H1 (cell line): ENCODE results near the gene C20orf96. TPM values are rescaled to one million over a fixed set of nuclear protein-coding genes. Genes with fewer than 3 reads are reported as not detected.

Experiments
- CTCF ChIA-PET: fragments of 300-600 bp; sonication (Branson Sonifier 250); formaldehyde crosslinking; loops from one replicate; lab custom pipeline; 2021; ENCODE audit not compliant: partially characterized antibody; lab: Charles Lee
- POLR2A ChIA-PET: fragments of 300-600 bp; sonication (Branson Sonifier 250); formaldehyde crosslinking; loops from one replicate; lab custom pipeline; 2021; ENCODE audit warnings: inconsistent platforms; ENCODE audit not compliant: partially characterized antibody; lab: Charles Lee
- DNase-seq, 2 experiments: peaks; one replicate each; pipeline versions ENCODE4 v3.0.0 to v3.0.0-alpha.2; 2010 to 2022; ENCODE audit warnings: low spot score in 2 of 2, low read depth in 1 of 2, mixed read lengths in 1 of 2
- FAIRE-seq: peaks from 2 replicates; lab custom pipeline; 2011; peaks lifted over from hg19 to GRCh38; lab: Jason Lieb, UNC
- H2AFZ ChIP-seq: 2 replicates; pipeline ENCODE4 v1.8.1; 2012; ENCODE audit warnings: low read length, inconsistent platforms
- H2AK5ac ChIP-seq: 2 replicates; pipeline ENCODE4 v1.6.1; 2013; ENCODE audit warnings: low read depth, low read length
- H2BK120ac ChIP-seq: replicated peaks from 2 replicates; pipeline ENCODE3; 2013; ENCODE audit warnings: low read depth, low read length, inconsistent platforms
- H2BK12ac ChIP-seq: 2 replicates; pipeline ENCODE4 v1.6.1; 2013; ENCODE audit warnings: low read depth, low read length
- H2BK15ac ChIP-seq: 2 replicates; pipeline ENCODE4 v1.6.1; 2013; ENCODE audit warnings: low read length
- H2BK20ac ChIP-seq: 2 replicates; pipeline ENCODE4 v1.6.1; 2013; ENCODE audit warnings: low read length
- H2BK5ac ChIP-seq: 2 replicates; pipeline ENCODE4 v1.6.1; 2013; ENCODE audit warnings: low read depth, low read length
- H3K14ac ChIP-seq: 2 replicates; pipeline ENCODE4 v1.6.1; 2013; ENCODE audit warnings: inconsistent platforms; ENCODE audit not compliant: insufficient read length
- H3K18ac ChIP-seq: 2 replicates; pipeline ENCODE4 v1.6.1; 2013; ENCODE audit warnings: low read length; ENCODE audit errors: extremely low read depth
- H3K23ac ChIP-seq: 2 replicates; pipeline ENCODE4 v1.6.1; 2013; ENCODE audit warnings: inconsistent platforms; ENCODE audit not compliant: insufficient read length
- H3K23me2 ChIP-seq: 2 replicates; pipeline ENCODE4 v1.6.1; 2013; ENCODE audit warnings: low read depth, low read length
- H3K27ac ChIP-seq: 2 replicates; pipeline ENCODE4 v1.6.1; 2011; ENCODE audit warnings: low read depth, low read length, inconsistent platforms
- H3K27me3 ChIP-seq, 4 experiments: replicated peaks in 1 of 4; 1 replicate in 1 of 4; 2 replicates in 3 of 4; pipeline versions ENCODE4 v1.6.1 to v1.8.1; 2011 to 2013; ENCODE audit warnings: low read length in 3 of 4, mild to moderate bottlenecking in 3 of 4, inconsistent platforms in 2 of 4, mixed read lengths in 2 of 4, moderate library complexity in 1 of 4; ENCODE audit not compliant: control insufficient read depth in 3 of 4, insufficient read depth in 3 of 4; ENCODE audit errors: extremely low read depth in 1 of 4
- H3K36me3 ChIP-seq, 4 experiments: 2 replicates each; pipeline versions ENCODE4 v1.6.1 to v1.8.1; 2011 to 2013; ENCODE audit warnings: mild to moderate bottlenecking in 4 of 4, low read length in 3 of 4, moderate library complexity in 2 of 4, control low read depth in 1 of 4, inconsistent platforms in 1 of 4; ENCODE audit not compliant: insufficient read depth in 4 of 4, control insufficient read depth in 2 of 4
- H3K4ac ChIP-seq: replicated peaks from 2 replicates; pipeline ENCODE3; 2013; ENCODE audit warnings: low read length, low read depth, mixed read lengths, inconsistent platforms; ENCODE audit not compliant: insufficient read length
- H3K4me1 ChIP-seq, 4 experiments: replicated peaks in 1 of 4; 1 replicate in 1 of 4; 2 replicates in 3 of 4; pipeline versions ENCODE4 v1.6.1 to v1.8.1; 2011 to 2013; ENCODE audit warnings: low read length in 3 of 4, inconsistent platforms in 2 of 4, mixed read lengths in 1 of 4; ENCODE audit not compliant: insufficient read depth in 4 of 4, control insufficient read depth in 3 of 4
- H3K4me2 ChIP-seq, 2 experiments: 2 replicates each; pipeline versions ENCODE4 v1.6.1 to v1.8.1; 2011 to 2013; ENCODE audit warnings: low read depth in 2 of 2, low read length in 2 of 2, control low read depth in 1 of 2, inconsistent platforms in 1 of 2, mild to moderate bottlenecking in 1 of 2; ENCODE audit not compliant: insufficient read depth in 1 of 2
- H3K4me3 ChIP-seq, 4 experiments: fragments of 200-600, 300-600 bp in 1 of 4; sonication (generic), shearing (Covaris generic), sonication (Bioruptor Twin) in 1 of 4; 2 replicates each; pipeline versions ENCODE4 v1.5.1 to v1.8.1; 2011 to 2016; ENCODE audit warnings: low read length in 4 of 4, low read depth in 3 of 4, control low read depth in 2 of 4, inconsistent platforms in 2 of 4, mild to moderate bottlenecking in 2 of 4, mixed read lengths in 1 of 4, moderate library complexity in 1 of 4; ENCODE audit not compliant: insufficient read depth in 2 of 4; ENCODE audit errors: extremely low read depth in 1 of 4
- H3K56ac ChIP-seq: replicated peaks from 2 replicates; pipeline ENCODE3; 2013; ENCODE audit warnings: low read depth, mild to moderate bottlenecking, mixed read lengths, low read length, inconsistent platforms; ENCODE audit not compliant: insufficient read length
- H3K79me1 ChIP-seq: 2 replicates; pipeline ENCODE4 v1.6.1; 2013; ENCODE audit warnings: low read depth, low read length, control low read depth
- H3K79me2 ChIP-seq, 2 experiments: 2 replicates each; pipeline versions ENCODE4 v1.6.1 to v1.8.1; 2012 to 2013; ENCODE audit warnings: low read length in 2 of 2, mild to moderate bottlenecking in 2 of 2, inconsistent platforms in 1 of 2; ENCODE audit not compliant: insufficient read depth in 2 of 2, control insufficient read depth in 1 of 2
- H3K9ac ChIP-seq, 4 experiments: replicated peaks in 1 of 4; 1 replicate in 1 of 4; 2 replicates in 3 of 4; pipeline versions ENCODE4 v1.6.1 to v1.8.1; 2011 to 2013; ENCODE audit warnings: low read depth in 3 of 4, low read length in 3 of 4, control low read depth in 2 of 4, mild to moderate bottlenecking in 2 of 4, moderate library complexity in 2 of 4, inconsistent platforms in 1 of 4; ENCODE audit errors: extremely low read depth in 1 of 4
- H3K9me3 ChIP-seq, 2 experiments: 2 replicates each; pipeline versions ENCODE4 v1.6.1 to v1.8.1; 2012 to 2013; ENCODE audit warnings: mild to moderate bottlenecking in 2 of 2, moderate library complexity in 2 of 2, control low read depth in 1 of 2, inconsistent platforms in 1 of 2, low read depth in 1 of 2, low read length in 1 of 2, mixed read lengths in 1 of 2; ENCODE audit not compliant: insufficient read depth in 2 of 2
- H4K20me1 ChIP-seq, 2 experiments: replicated peaks in 1 of 2; 2 replicates each; pipeline versions ENCODE3 to v1.8.1; 2011 to 2013; ENCODE audit warnings: inconsistent platforms in 2 of 2, low read length in 2 of 2, mild to moderate bottlenecking in 1 of 2; ENCODE audit not compliant: insufficient read depth in 2 of 2, control insufficient read depth in 1 of 2
- H4K5ac ChIP-seq: 2 replicates; pipeline ENCODE4 v1.6.1; 2013; ENCODE audit warnings: low read length, low read depth, mixed read lengths, inconsistent platforms; ENCODE audit not compliant: insufficient read length
- H4K8ac ChIP-seq: 2 replicates; pipeline ENCODE4 v1.8.0; 2013; ENCODE audit warnings: mild to moderate bottlenecking, moderate library complexity, low read length, inconsistent platforms; ENCODE audit not compliant: insufficient read depth; ENCODE audit errors: extremely low read depth
- H4K91ac ChIP-seq: replicated peaks from 2 replicates; pipeline ENCODE3; 2013; ENCODE audit warnings: low read length, mixed read lengths, inconsistent platforms; ENCODE audit not compliant: insufficient read length
- ATF3 ChIP-seq: IDR thresholded peaks from 2 replicates; pipeline ENCODE4 v1.6.1; 2011; ENCODE audit warnings: low read depth, mild to moderate bottlenecking, low read length; ENCODE audit not compliant: insufficient read depth
- CHD2 ChIP-seq: IDR thresholded peaks from 2 replicates; pipeline ENCODE4 v1.6.1; 2012; ENCODE audit warnings: low read length, improper control_type of control experiment
- E2F6 ChIP-seq: IDR thresholded peaks from 2 replicates; pipeline ENCODE4 v1.6.1; 2012; ENCODE audit warnings: inconsistent platforms
- KDM4A ChIP-seq: IDR thresholded peaks from one replicate; pipeline ENCODE4 v1.7.1; 2012; ENCODE audit warnings: low read depth, mild to moderate bottlenecking, moderate library complexity, low read length, inconsistent platforms; ENCODE audit not compliant: severe bottlenecking
- PHF8 ChIP-seq: fragments of 200-600 bp; sonication (generic); conservative IDR thresholded peaks from 2 replicates; pipeline ENCODE4 v1.7.1; 2012; ENCODE audit warnings: low read depth, mild to moderate bottlenecking, inconsistent platforms, low read length, moderate library complexity
- RBBP5 ChIP-seq: IDR thresholded peaks from 2 replicates; pipeline ENCODE4 v1.7.1; 2012; ENCODE audit warnings: low read depth, mild to moderate bottlenecking, inconsistent platforms, low read length, moderate library complexity, borderline replicate concordance
- SAP30 ChIP-seq: fragments of 300-600 bp; sonication (generic); IDR thresholded peaks from 2 replicates; pipeline ENCODE4 v1.7.1; 2012; ENCODE audit warnings: low read length, moderate library complexity, mild to moderate bottlenecking, inconsistent platforms; ENCODE audit not compliant: insufficient read depth, insufficient replicate concordance
- SP4 ChIP-seq: IDR thresholded peaks from 2 replicates; pipeline ENCODE4 v1.6.1; 2012; ENCODE audit warnings: low read length, inconsistent platforms
- TEAD4 ChIP-seq: IDR thresholded peaks from 2 replicates; pipeline ENCODE4 v1.6.1; 2012; ENCODE audit warnings: low read depth, low read length, inconsistent platforms, mixed read lengths
- USF2 ChIP-seq: IDR thresholded peaks from 2 replicates; pipeline ENCODE4 v1.6.1; 2011; ENCODE audit warnings: low read length, improper control_type of control experiment
- ZNF274 ChIP-seq: IDR thresholded peaks from 2 replicates; pipeline ENCODE4 v1.7.0; 2012; ENCODE audit warnings: low read length, borderline replicate concordance; ENCODE audit errors: extremely low read depth
- WGBS, 2 experiments: shearing (Covaris generic) in 1 of 2; methylation state at CpG; one replicate each; pipeline versions ENCODE4 v1.1.6 to v1.1.7; 2013 to 2015; ENCODE audit warnings: low lambda C conversion rate in 2 of 2, mixed read lengths in 2 of 2, inconsistent platforms in 1 of 2, low coverage in 1 of 2, missing lambda C conversion rate in 1 of 2; ENCODE audit not compliant: insufficient replicate concordance in 2 of 2, insufficient coverage in 1 of 2, insufficient read length in 1 of 2; ENCODE audit errors: extremely low coverage in 1 of 2, missing lambda C conversion rate in 1 of 2; 5-methylcytosine and 5-hydroxymethylcytosine counted together
- polyA plus RNA-seq, 7 experiments: library from polyadenylated mRNA; depleted of rRNA in 3 of 7; stranded (reverse) in 5 of 7; unstranded in 2 of 7; fragments of >200 nt in 5 of 7; fragments of 200-250 nt in 2 of 7; gene quantifications; 1 replicate in 5 of 7; 2 replicates in 1 of 7; 4 replicates in 1 of 7; pipeline versions ENCODE4 v1.2.1 to v1.2.3, GENCODE V29; 2011 to 2013; ENCODE audit warnings: missing spikeins in 2 of 7, mixed read lengths in 2 of 7
- total RNA-seq: library from RNA; stranded (reverse); fragmentation: NEBNext Ultra II Directional; extraction: Animal tissue kit (Norgen Biotek cat#: 25700); gene quantifications from 2 replicates; pipeline ENCODE4 v1.2.1, GENCODE V29; 2021

C20orf96 gene
- total and polyA plus RNA-seq, 2 of the 8 experiments (the other 6 are each of a cell fraction or from before 2014, with no cell fraction given), result 19.2 to 21.0 TPM

- H2BK15ac ChIP-seq, result no peak overlapping the region
- H2BK20ac ChIP-seq, result no peak overlapping the region
- no peak overlapping the region for H3K4me2 ChIP-seq
- no peaks in the 10 kb centered on the region for H3K79me1 ChIP-seq
- ChIA-PET CTCF (no interaction called here), POLR2A (no interaction called here)
- no peak for DNase-seq
- 0 out of 4 replicates have a peak, but pooled peaks cover 0 to 3% of the 10 kb centered on the region in 2 experiments for H3K9me3 ChIP-seq
- no peak overlapping the region for H3K4me3 ChIP-seq
- no peak overlapping the region for H4K91ac ChIP-seq
- H4K20me1 ChIP-seq, result no peaks in the 10 kb centered on the region
- no peak overlapping the region for H4K8ac ChIP-seq
- H2AK5ac ChIP-seq, result no peak overlapping the region
- H3K9ac ChIP-seq, result no peak overlapping the region
- no peaks in the 10 kb centered on the region; a peak in 1 of 7 replicates for H3K27me3 ChIP-seq
- no peaks in the 10 kb centered on the region for H3K4me1 ChIP-seq
- H3K36me3 ChIP-seq, result no peaks in the 10 kb centered on the region
- H3K27ac ChIP-seq, result no peak overlapping the region
- no peak overlapping the region for H3K23ac ChIP-seq
- no peak for FAIRE-seq
- H2BK5ac ChIP-seq, result no peak overlapping the region
- no peak overlapping the region for H2BK12ac ChIP-seq
- H3K4ac ChIP-seq, result no peak overlapping the region
- no peak overlapping the region for H3K18ac ChIP-seq
- H2BK120ac ChIP-seq, result no peak overlapping the region
- no peak overlapping the region for H4K5ac ChIP-seq
- no peak overlapping the region for H2AFZ ChIP-seq
- peaks cover 2% of the 10 kb centered on the region; the same call in 1 of the 2 replicates for H3K23me2 ChIP-seq
- no CpG with 5 or more reads among the region's 1 CpG for WGBS, 2 experiments
- H3K14ac ChIP-seq, result no peak overlapping the region
- H3K79me2 ChIP-seq, result no peaks in the 10 kb centered on the region
- H3K56ac ChIP-seq, result no peak overlapping the region
- TF ChIP-seq E2F6 (no peak), SP4 (no peak), ZNF274 (no peak), USF2 (no peak), RBBP5 (no peak), CHD2 (no peak), TEAD4 (no peak), PHF8 (no peak), SAP30 (no peak), KDM4A (no peak), ATF3 (no peak)
Measured at GRCh38 chr20:221258-221830, 69.2 kb downstream of the C20orf96 start.
